Measurements from ENCODE around the gene HMCN2. TPM values are rescaled to one million over a fixed set of nuclear protein-coding genes. Genes with fewer than 3 reads are reported as not detected.

Gene HMCN2
- total RNA-seq, 1 donor from 2014 or later: 0.06 TPM

DNA sequence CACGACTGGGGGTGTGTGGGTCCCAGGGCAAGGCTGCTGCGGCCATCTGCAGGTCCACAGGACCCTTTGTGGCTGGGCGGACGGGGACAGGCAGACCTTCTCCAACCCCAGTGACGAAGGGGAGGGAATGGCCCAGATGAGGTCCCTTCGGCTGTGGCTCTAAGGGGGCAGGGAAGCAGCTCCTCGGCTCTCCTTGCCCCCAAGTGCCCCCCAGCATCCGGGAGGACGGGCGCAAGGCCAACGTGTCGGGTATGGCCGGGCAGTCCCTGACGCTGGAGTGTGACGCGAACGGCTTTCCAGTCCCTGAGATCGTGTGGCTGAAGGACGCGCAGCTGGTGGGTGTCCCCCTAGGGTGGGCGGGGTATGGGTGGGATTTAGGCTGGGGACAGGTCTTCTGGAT lies 82.8 kb downstream of the HMCN2 start:
- DNase-seq (ENCODE audit: low read depth): no peak
- H3K4me3 ChIP-seq (ENCODE audit: low read depth, low read length): no peak overlapping the region
- TF ChIP-seq CTCF (conservative IDR thresholded peaks at IDR 0.05; ENCODE audit: low read depth, low read length): no peak

DNA sequence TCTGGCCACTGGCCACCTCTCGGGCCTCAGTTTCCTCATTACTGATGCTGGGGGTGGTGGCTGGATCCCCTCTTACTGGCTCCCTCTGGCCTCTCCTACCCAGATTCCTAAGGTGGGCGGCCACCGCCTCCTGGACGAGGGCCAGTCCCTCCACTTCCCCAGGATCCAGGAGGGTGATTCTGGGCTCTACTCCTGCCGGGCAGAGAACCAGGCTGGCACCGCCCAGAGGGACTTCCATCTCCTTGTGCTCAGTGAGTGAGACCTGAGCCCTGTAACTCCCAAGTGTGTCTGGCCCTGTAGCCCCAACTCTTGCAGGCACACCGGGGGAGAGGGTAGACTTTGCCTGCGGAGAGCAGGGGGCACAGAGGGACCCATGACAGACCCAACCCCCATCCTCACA lies 83.3 kb downstream of the HMCN2 start:
- DNase-seq (ENCODE audit: low read depth): no peak
- TF ChIP-seq CTCF (conservative IDR thresholded peaks at IDR 0.05; ENCODE audit: low read depth, low read length): no peak

GRCh38 chr9:130349398-130349797 lies 83.8 kb downstream of the HMCN2 start:
- no peak overlapping the region for H3K4me3 ChIP-seq (ENCODE audit: low read depth, low read length)
- TF ChIP-seq CTCF (conservative IDR thresholded peaks at IDR 0.05; ENCODE audit: low read depth, low read length): no peak
- DNase-seq (ENCODE audit: low read depth): no peak

More for the DNA sequence above, 83.3 kb downstream of the HMCN2 start:
- H3K4me3 ChIP-seq (ENCODE audit: low read depth, low read length): no peak overlapping the region

DNA sequence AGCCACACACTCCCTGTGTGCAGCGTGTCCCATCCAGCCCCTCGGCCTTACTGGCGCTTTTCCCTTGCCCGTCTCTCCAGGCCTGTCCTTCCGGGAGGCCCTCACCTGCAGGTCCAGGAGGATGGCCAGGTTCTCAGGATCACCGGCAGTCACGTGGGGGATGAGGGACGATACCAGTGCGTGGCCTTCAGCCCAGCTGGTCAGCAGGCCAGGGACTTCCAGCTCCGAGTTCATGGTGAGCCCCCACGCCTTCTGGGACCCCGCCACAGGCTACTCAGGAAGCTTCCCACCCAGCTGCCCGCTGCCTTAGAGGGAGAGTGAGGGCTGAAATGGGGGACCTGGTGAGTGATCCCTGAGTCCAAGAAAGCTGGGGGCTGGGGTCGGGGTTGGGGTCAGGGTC lies 85.8 kb downstream of the HMCN2 start:
- no peak for TF ChIP-seq CTCF (conservative IDR thresholded peaks at IDR 0.05; ENCODE audit: low read depth, low read length)
- DNase-seq (ENCODE audit: low read depth): no peak
- H3K4me3 ChIP-seq (ENCODE audit: low read depth, low read length): no peak overlapping the region

DNA sequence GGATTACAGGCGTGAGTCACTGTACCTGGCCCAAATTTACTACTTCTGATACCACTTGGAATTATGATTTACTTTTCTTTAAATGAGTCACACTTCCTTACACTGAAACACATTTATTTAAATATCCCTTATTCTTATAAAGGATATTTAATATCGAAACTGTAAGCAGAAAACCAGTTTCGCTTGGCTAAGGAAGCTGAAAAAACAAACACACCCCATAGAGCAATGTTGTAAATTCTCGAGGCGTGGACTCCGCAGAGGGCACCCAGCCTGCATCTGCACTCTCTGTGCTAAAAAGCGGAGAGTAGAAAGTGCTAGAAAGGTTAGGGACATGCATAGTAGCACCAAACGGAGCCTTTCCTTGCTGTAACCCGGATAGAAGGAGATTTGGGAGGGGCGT lies 86.5 kb downstream of the HMCN2 start:
- no peak for TF ChIP-seq CTCF (conservative IDR thresholded peaks at IDR 0.05; ENCODE audit: low read depth, low read length)
- no peak overlapping the region for H3K4me3 ChIP-seq (ENCODE audit: low read depth, low read length)

DNA sequence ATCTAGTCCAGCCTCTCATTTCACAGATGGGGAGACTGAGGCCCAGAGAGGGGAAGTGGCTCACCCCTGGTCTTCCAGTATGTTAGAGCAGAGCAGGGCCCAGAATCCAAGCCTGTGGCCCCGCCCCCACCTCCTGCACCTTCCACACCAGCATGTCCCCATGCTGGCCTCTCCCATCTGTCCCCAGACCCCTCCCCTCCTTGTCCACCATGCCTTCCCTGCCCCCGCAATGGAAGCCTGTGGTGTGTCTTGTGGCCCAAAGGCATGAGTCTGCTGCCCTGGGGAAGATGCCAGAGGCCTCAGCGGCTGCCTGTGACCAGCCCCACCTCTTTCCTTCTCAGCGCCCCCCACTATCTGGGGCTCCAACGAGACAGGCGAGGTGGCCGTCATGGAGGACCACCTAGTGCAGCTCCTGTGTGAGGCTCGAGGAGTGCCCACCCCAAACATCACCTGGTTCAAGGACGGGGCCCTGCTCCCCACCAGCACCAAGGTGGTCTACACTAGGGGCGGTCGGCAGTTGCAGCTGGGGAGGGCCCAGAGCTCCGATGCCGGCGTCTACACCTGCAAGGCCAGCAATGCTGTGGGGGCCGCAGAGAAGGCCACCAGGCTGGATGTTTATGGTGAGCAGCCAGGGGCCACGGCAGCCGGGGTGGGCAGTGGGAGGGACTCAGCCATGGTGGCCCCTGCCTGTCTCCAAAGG lies 87.2 kb downstream of the HMCN2 start:
- H3K4me3 ChIP-seq (ENCODE audit: low read depth, low read length): no peak overlapping the region
- DNase-seq (ENCODE audit: low read depth): no peak
- no peak for TF ChIP-seq CTCF (conservative IDR thresholded peaks at IDR 0.05; ENCODE audit: low read depth, low read length)

More for the DNA sequence above, 86.5 kb downstream of the HMCN2 start:
- no peak for DNase-seq (ENCODE audit: low read depth)

- no peak for TF ChIP-seq CTCF (conservative IDR thresholded peaks at IDR 0.05; ENCODE audit: low read depth, low read length)
- no peak overlapping the region for H3K4me3 ChIP-seq (ENCODE audit: low read depth, low read length)
- DNase-seq (ENCODE audit: low read depth): no peak
Measured at GRCh38 chr9:130354378-130354777, 88.8 kb downstream of the HMCN2 start.
